ENCODE results near the gene HS3ST4.

HS3ST4 gene

GRCh38 chr16:25730396-25730795 lies 38.6 kb downstream of the HS3ST4 start:
- no peak for TF ChIP-seq CTCF (IDR thresholded peaks at IDR 0.05)
- TF ChIP-seq ZFX (IDR thresholded peaks at IDR 0.05; ENCODE audit: borderline replicate concordance): no peak
- no peak overlapping the region for H3K27ac ChIP-seq

- no peak for TF ChIP-seq CTCF (IDR thresholded peaks at IDR 0.05)
- no peak for TF ChIP-seq ZFX (IDR thresholded peaks at IDR 0.05; ENCODE audit: borderline replicate concordance)
- no peak overlapping the region for H3K27ac ChIP-seq
Measured at GRCh38 chr16:25734430-25735385, 42.9 kb downstream of the HS3ST4 start.

- H3K27ac ChIP-seq: no peak overlapping the region
- no peak for TF ChIP-seq CTCF (IDR thresholded peaks at IDR 0.05)
- TF ChIP-seq ZFX (IDR thresholded peaks at IDR 0.05; ENCODE audit: borderline replicate concordance): no peak
Measured at GRCh38 chr16:25735645-25736044, 43.9 kb downstream of the HS3ST4 start.

GRCh38 chr16:25747160-25747758 lies 55.5 kb downstream of the HS3ST4 start:
- no peak overlapping the region for H3K27ac ChIP-seq
- TF ChIP-seq ZFX (IDR thresholded peaks at IDR 0.05; ENCODE audit: borderline replicate concordance) (no peak), CTCF (IDR thresholded peaks at IDR 0.05) (no peak)

- H3K27ac ChIP-seq: no peak overlapping the region
- TF ChIP-seq CTCF (IDR thresholded peaks at IDR 0.05) (no peak), ZFX (IDR thresholded peaks at IDR 0.05; ENCODE audit: borderline replicate concordance) (no peak)
Measured at GRCh38 chr16:25748092-25748654, 56.4 kb downstream of the HS3ST4 start.

GRCh38 chr16:25750488-25751216 lies 58.9 kb downstream of the HS3ST4 start:
- no peak overlapping the region for H3K27ac ChIP-seq
- no peak for TF ChIP-seq ZFX (IDR thresholded peaks at IDR 0.05; ENCODE audit: borderline replicate concordance)
- TF ChIP-seq CTCF (IDR thresholded peaks at IDR 0.05): no peak
